Measurements from ENCODE around the gene ZEB1.

GRCh38 chr10:31393844-31394243, 74.8 kb downstream of the ZEB1 start:
- TF ChIP-seq POLR2A (IDR thresholded peaks at IDR 0.05; ENCODE audit: low read depth) (no peak), EP300 (IDR thresholded peaks at IDR 0.05) (no peak)
- TF ChIP-seq, protein P1, sequence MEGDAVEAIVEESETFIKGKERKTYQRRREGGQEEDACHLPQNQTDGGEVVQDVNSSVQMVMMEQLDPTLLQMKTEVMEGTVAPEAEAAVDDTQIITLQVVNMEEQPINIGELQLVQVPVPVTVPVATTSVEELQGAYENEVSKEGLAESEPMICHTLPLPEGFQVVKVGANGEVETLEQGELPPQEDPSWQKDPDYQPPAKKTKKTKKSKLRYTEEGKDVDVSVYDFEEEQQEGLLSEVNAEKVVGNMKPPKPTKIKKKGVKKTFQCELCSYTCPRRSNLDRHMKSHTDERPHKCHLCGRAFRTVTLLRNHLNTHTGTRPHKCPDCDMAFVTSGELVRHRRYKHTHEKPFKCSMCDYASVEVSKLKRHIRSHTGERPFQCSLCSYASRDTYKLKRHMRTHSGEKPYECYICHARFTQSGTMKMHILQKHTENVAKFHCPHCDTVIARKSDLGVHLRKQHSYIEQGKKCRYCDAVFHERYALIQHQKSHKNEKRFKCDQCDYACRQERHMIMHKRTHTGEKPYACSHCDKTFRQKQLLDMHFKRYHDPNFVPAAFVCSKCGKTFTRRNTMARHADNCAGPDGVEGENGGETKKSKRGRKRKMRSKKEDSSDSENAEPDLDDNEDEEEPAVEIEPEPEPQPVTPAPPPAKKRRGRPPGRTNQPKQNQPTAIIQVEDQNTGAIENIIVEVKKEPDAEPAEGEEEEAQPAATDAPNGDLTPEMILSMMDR (IDR thresholded peaks at IDR 0.05), result no peak

Data from esophagus muscularis mucosa (tissue), 4 donors.